Measurements from ENCODE around the gene ABCC4.

ABCC4 gene

DNA sequence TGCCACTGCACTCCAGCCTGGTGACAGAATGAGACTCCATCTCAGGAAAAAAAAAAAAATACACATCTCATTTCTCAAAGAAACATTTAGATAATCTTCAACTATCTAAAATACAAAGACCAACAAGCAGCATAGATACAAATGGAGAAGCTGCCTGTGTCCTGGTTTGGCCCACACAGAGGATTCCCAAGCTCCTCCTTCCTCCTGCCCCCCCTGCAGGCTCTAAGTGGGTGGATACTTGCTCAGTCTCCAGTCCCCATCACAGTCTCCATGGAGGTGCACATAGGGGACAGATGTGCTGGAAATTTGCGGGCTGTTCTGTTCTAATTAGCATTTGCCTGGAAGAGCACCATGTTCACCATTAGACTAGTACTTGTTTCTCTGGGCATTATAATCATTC, 59.9 kb downstream of the ABCC4 start:
- no peaks in the 10 kb centered on the region for H3K27me3 ChIP-seq (replicated peaks; ENCODE audit: control insufficient read depth, insufficient read depth, low read length)
- H3K4me3 ChIP-seq (ENCODE audit: low read length): no peak overlapping the region
- H3K9me3 ChIP-seq (ENCODE audit: control insufficient read depth, low read length): no peaks in the 10 kb centered on the region
- no peak overlapping the region for H3K9ac ChIP-seq (ENCODE audit: low read length)
- H3K4me1 ChIP-seq (ENCODE audit: control insufficient read depth, insufficient read depth, low read length): no peaks in the 10 kb centered on the region
- H3K36me3 ChIP-seq (ENCODE audit: control insufficient read depth, insufficient read depth, low read length, severe bottlenecking): no peaks in the 10 kb centered on the region
- DNase-seq (ENCODE audit: low read depth): no peak

DNA sequence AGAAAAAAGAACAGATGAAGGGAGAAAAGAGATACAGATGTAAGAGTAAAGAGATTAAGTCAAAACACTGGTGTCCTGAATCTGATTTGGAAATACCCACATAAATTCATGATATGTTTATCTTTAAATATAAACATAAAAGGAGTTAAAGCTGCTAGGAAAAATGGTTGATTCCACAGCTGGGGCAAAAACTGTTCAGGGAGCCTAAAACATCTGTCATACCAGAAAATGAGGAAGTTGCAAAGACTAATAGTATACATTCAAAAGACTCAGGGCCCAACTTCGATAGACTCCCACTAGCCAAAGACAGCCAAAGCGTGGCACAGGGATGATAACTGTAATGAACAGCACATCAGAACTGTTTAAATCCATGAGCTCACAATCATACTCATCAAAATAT, 62.0 kb downstream of the ABCC4 start:
- Histone ChIP-seq H3K36me3 (ENCODE audit: control insufficient read depth, insufficient read depth, low read length, severe bottlenecking) (no peaks in the 10 kb centered on the region), H3K4me3 (ENCODE audit: low read length) (no peak overlapping the region), H3K27me3 (replicated peaks; ENCODE audit: control insufficient read depth, insufficient read depth, low read length) (no peaks in the 10 kb centered on the region), H3K9ac (ENCODE audit: low read length) (no peak overlapping the region), H3K4me1 (ENCODE audit: control insufficient read depth, insufficient read depth, low read length) (no peaks in the 10 kb centered on the region), H3K9me3 (ENCODE audit: control insufficient read depth, low read length) (no peaks in the 10 kb centered on the region)
- no peak for DNase-seq (ENCODE audit: low read depth)

DNA sequence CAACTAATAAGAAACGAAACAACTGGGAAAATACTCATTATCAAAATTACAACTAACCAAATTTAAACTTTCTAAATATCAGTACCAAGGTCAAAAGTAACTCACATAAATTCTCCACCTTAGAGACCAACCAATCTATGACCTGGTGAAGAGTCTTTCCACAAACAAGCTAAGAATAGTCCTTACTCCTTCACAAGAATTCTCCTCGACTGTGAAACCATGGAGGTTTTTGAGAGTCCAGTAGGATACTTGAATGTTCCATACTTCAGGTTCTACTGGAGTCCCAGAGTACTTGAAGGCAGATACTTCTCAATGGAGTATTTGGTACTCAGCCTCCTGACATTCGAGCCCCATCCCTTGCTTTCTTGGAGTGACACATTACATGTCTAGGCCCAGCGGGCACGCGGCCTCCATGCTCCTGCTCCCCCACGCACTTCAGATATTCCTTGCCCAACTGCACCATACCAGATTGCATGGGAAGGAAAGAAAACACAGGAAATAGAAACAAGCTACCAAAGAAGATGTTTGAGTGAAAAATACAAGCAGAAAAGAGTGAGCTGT, 63.9 kb downstream of the ABCC4 start:
- Histone ChIP-seq H3K27me3 (replicated peaks; ENCODE audit: control insufficient read depth, insufficient read depth, low read length) (no peaks in the 10 kb centered on the region), H3K4me1 (ENCODE audit: control insufficient read depth, insufficient read depth, low read length) (no peaks in the 10 kb centered on the region), H3K36me3 (ENCODE audit: control insufficient read depth, insufficient read depth, low read length, severe bottlenecking) (no peaks in the 10 kb centered on the region), H3K9me3 (ENCODE audit: control insufficient read depth, low read length) (no peaks in the 10 kb centered on the region), H3K9ac (ENCODE audit: low read length) (no peak overlapping the region), H3K4me3 (ENCODE audit: low read length) (no peak overlapping the region)
- no peak for DNase-seq (ENCODE audit: low read depth)

DNA sequence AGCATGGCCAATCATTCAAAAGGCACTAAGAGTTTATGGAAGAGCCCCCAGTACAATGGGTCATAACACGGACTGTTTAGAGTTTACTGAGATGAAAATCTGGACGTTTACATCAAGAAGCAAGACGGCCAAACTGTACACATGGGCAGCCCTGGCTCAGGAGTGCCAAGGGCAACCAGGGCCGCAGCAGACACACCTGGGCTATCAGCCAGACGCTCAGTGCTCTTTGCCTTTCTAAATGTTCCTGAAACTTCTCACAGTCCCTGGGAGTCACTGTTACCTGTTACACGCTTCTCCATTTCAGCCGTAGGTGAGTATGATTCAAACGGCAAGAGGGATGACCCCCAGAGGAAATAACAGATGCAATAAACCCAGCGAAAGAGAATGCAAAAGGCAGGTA, 64.5 kb downstream of the ABCC4 start:
- H3K27me3 ChIP-seq (replicated peaks; ENCODE audit: control insufficient read depth, insufficient read depth, low read length): no peaks in the 10 kb centered on the region
- no peak overlapping the region for H3K4me3 ChIP-seq (ENCODE audit: low read length)
- no peaks in the 10 kb centered on the region for H3K9me3 ChIP-seq (ENCODE audit: control insufficient read depth, low read length)
- H3K36me3 ChIP-seq (ENCODE audit: control insufficient read depth, insufficient read depth, low read length, severe bottlenecking): no peaks in the 10 kb centered on the region
- H3K4me1 ChIP-seq (ENCODE audit: control insufficient read depth, insufficient read depth, low read length): no peaks in the 10 kb centered on the region
- DNase-seq (ENCODE audit: low read depth): no peak
- no peak overlapping the region for H3K9ac ChIP-seq (ENCODE audit: low read length)

DNA sequence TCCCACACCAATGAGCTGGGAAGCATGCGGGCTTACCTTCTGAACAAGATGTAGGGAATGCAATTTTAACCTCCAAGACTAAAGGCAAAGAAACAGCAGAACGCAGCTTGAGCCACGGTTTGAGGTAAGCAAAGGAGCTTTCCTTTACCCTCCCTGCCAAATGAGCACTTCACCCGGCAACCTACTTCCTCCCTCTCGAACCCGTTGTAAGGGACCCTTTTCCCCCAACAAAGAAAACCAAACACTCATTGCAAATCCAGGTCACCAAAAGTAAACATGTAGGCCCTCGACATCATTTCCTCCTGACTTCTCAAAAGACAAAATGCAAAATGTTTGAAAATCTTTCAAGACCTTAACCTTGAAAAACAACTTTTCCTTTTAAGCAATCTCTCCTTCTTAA, 65.3 kb downstream of the ABCC4 start:
- Histone ChIP-seq H3K27me3 (replicated peaks; ENCODE audit: control insufficient read depth, insufficient read depth, low read length) (no peaks in the 10 kb centered on the region), H3K4me1 (ENCODE audit: control insufficient read depth, insufficient read depth, low read length) (no peaks in the 10 kb centered on the region), H3K9me3 (ENCODE audit: control insufficient read depth, low read length) (no peaks in the 10 kb centered on the region), H3K36me3 (ENCODE audit: control insufficient read depth, insufficient read depth, low read length, severe bottlenecking) (no peaks in the 10 kb centered on the region), H3K4me3 (ENCODE audit: low read length) (no peak overlapping the region), H3K9ac (ENCODE audit: low read length) (no peak overlapping the region)
- no peak for DNase-seq (ENCODE audit: low read depth)

DNA sequence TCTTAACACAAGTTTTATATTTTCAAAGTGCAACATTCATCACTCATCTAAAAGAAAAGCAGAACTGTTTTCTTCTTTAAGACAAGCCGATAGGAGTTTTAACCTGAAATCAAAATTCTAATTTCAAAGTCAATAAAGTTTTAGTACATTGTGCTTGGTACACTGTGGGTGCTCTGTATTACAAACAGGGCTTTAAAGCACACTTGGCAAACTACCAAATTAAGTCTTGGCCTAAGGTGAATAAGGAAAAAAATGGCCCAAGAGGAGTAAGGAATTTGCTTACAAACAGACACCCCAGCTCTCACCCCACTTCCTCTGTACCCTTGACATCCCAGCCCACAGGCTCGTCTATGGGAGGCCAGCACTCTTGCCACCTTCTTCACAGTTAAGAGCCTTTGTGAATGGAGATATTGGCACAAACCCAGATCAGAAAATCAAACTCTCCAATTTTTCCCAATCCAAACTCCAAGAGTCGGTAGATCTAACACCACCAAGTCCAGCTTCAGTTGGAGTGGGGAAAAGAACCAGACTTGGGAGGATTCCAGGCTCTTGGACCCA, 66.0 kb downstream of the ABCC4 start:
- DNase-seq (ENCODE audit: low read depth): no peak
- Histone ChIP-seq H3K36me3 (ENCODE audit: control insufficient read depth, insufficient read depth, low read length, severe bottlenecking) (no peaks in the 10 kb centered on the region), H3K4me1 (ENCODE audit: control insufficient read depth, insufficient read depth, low read length) (no peaks in the 10 kb centered on the region), H3K27me3 (replicated peaks; ENCODE audit: control insufficient read depth, insufficient read depth, low read length) (no peaks in the 10 kb centered on the region), H3K9me3 (ENCODE audit: control insufficient read depth, low read length) (no peaks in the 10 kb centered on the region), H3K9ac (ENCODE audit: low read length) (no peak overlapping the region), H3K4me3 (ENCODE audit: low read length) (no peak overlapping the region)

DNA sequence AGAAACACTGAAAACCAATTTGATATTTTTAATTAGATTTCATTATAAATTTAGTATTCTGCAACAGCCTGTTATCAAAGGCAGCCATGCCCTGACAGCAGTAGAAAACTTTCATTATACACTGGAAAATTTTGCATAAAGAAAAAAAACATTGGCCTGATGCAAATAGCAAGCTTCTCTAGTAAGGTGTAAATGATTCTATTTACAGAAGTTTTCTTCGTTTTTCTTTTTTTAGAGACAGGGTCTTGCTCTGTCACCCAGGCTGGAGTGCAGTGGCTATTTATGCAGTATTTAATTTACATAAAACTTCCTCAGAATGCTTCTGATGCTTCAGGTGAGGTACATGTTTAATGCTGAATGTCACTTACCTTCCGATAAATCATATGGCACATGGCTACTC, 67.0 kb downstream of the ABCC4 start:
- no peak overlapping the region for H3K9ac ChIP-seq (ENCODE audit: low read length)
- H3K36me3 ChIP-seq (ENCODE audit: control insufficient read depth, insufficient read depth, low read length, severe bottlenecking): no peaks in the 10 kb centered on the region
- no peaks in the 10 kb centered on the region for H3K9me3 ChIP-seq (ENCODE audit: control insufficient read depth, low read length)
- no peaks in the 10 kb centered on the region for H3K4me1 ChIP-seq (ENCODE audit: control insufficient read depth, insufficient read depth, low read length)
- H3K4me3 ChIP-seq (ENCODE audit: low read length): no peak overlapping the region
- H3K27me3 ChIP-seq (replicated peaks; ENCODE audit: control insufficient read depth, insufficient read depth, low read length): no peaks in the 10 kb centered on the region
- DNase-seq (ENCODE audit: low read depth): no peak

DNA sequence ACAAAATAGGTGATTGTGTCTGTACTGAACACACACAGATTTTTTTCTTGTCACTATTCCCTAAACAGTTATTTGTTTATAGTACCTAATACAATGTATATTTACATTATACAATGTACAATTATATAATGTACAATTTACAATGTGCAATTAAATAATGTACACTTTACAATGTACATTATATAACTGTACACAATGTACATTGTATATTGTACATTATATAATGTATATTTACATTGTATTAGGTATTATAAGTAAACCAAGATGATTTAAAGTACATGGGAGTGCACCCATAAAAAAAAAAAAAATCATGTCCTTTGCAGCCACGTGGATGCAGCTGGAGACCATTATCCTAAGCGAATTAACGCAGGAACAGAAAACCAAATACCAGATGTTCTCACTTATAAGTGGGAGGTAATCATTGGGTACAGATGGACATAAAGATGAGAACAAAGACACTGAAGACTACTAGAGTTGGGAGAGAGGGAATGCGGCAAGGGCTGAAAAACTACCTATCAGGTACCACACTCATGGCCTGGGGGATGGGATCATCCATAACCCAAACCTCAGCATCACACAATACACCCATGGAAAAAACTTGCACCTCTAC, 68.1 kb downstream of the ABCC4 start:
- Histone ChIP-seq H3K9ac (ENCODE audit: low read length) (no peak overlapping the region), H3K4me3 (ENCODE audit: low read length) (no peak overlapping the region), H3K9me3 (ENCODE audit: control insufficient read depth, low read length) (no peaks in the 10 kb centered on the region), H3K27me3 (replicated peaks; ENCODE audit: control insufficient read depth, insufficient read depth, low read length) (no peaks in the 10 kb centered on the region), H3K36me3 (ENCODE audit: control insufficient read depth, insufficient read depth, low read length, severe bottlenecking) (no peaks in the 10 kb centered on the region), H3K4me1 (ENCODE audit: control insufficient read depth, insufficient read depth, low read length) (no peaks in the 10 kb centered on the region)
- no peak for DNase-seq (ENCODE audit: low read depth)

DNA sequence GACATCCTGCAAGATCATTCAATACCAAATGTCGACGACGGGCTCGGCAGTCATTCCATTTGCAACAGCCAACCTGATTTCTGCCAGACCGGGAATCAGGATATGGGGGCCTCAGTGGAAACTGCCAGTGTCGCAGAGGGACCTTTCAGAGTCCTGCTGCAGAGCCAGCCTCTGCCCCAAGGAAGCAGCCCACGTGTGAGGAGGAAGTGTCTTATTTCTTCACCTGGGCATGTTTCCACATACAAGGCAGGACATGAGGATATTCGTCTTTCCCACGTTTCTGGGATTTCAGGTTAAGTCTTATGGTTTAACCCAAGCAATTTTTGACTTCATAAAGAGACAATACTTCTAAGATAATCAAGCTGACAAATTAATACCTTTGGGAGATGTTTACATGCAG, 69.9 kb downstream of the ABCC4 start:
- H3K36me3 ChIP-seq (ENCODE audit: control insufficient read depth, insufficient read depth, low read length, severe bottlenecking): no peaks in the 10 kb centered on the region
- no peak for DNase-seq (ENCODE audit: low read depth)
- H3K9me3 ChIP-seq (ENCODE audit: control insufficient read depth, low read length): no peaks in the 10 kb centered on the region
- H3K4me3 ChIP-seq (ENCODE audit: low read length): no peak overlapping the region
- H3K9ac ChIP-seq (ENCODE audit: low read length): no peak overlapping the region
- no peaks in the 10 kb centered on the region for H3K4me1 ChIP-seq (ENCODE audit: control insufficient read depth, insufficient read depth, low read length)
- H3K27me3 ChIP-seq (replicated peaks; ENCODE audit: control insufficient read depth, insufficient read depth, low read length): no peaks in the 10 kb centered on the region

DNA sequence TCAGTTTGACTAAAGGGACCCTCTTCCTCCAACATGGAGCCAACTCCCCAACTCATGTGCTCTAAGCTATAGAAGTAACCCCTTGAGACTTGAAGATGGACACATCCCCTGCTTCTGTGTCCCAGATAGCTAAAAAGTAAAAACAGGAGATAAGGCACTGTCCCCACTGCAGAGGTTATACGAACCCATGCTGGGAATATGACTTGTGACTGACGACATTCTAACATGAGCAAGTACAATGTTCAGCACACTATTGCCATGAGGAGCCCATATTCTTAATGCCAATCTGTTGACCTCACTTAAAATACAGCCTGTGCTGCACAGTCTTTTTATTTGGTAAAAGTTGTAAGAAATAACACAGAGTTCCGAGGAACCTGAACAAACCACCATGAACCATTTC, 71.4 kb downstream of the ABCC4 start:
- no peak overlapping the region for H3K9ac ChIP-seq (ENCODE audit: low read length)
- no peaks in the 10 kb centered on the region for H3K27me3 ChIP-seq (replicated peaks; ENCODE audit: control insufficient read depth, insufficient read depth, low read length)
- no peaks in the 10 kb centered on the region for H3K9me3 ChIP-seq (ENCODE audit: control insufficient read depth, low read length)
- no peak overlapping the region for H3K4me3 ChIP-seq (ENCODE audit: low read length)
- no peak for DNase-seq (ENCODE audit: low read depth)
- no peaks in the 10 kb centered on the region for H3K36me3 ChIP-seq (ENCODE audit: control insufficient read depth, insufficient read depth, low read length, severe bottlenecking)
- no peaks in the 10 kb centered on the region for H3K4me1 ChIP-seq (ENCODE audit: control insufficient read depth, insufficient read depth, low read length)

DNA sequence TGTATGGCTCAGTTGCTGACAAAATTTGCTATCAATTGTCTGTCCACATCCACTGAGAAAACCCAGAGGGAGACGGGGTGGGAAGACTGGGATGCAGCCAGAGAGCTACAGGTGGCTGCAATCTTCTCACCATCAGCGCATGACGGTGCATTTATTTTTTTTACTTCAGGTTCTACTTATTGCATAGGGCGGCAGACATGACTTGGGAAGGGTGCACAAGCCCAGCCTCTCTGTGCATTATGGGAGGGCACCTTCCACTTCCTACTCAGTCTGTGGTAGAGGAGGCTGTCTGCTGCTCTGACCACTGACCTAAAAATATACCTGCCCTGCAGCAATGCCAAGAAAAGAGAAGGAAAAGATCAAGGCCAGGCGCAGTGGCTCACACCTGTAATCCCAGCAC, 73.1 kb downstream of the ABCC4 start:
- H3K9me3 ChIP-seq (ENCODE audit: control insufficient read depth, low read length): no peaks in the 10 kb centered on the region
- no peaks in the 10 kb centered on the region for H3K36me3 ChIP-seq (ENCODE audit: control insufficient read depth, insufficient read depth, low read length, severe bottlenecking)
- H3K4me3 ChIP-seq (ENCODE audit: low read length): no peak overlapping the region
- H3K4me1 ChIP-seq (ENCODE audit: control insufficient read depth, insufficient read depth, low read length): no peaks in the 10 kb centered on the region
- H3K27me3 ChIP-seq (replicated peaks; ENCODE audit: control insufficient read depth, insufficient read depth, low read length): no peaks in the 10 kb centered on the region
- no peak for DNase-seq (ENCODE audit: low read depth)
- no peak overlapping the region for H3K9ac ChIP-seq (ENCODE audit: low read length)
